ENCODE measurements around the gene SRF.

The SRF gene

GRCh38 chr6:43181621-43181941, 10.5 kb downstream of the SRF start:
- in situ Hi-C loops (cut with MboI; ENCODE audit: low sequenced_read_pairs): no loop called here

- in situ Hi-C loops (cut with MboI; ENCODE audit: low sequenced_read_pairs): no loop called here
These were observed 11.1 kb downstream of the SRF start, which contains the start of gene CUL9 for GRCh38 chr6:43181942-43182860. Gene CUL9, plus strand, starts transcription at chr6:43182196. Its CDS starts 2,115 bp downstream, at chr6:43184311.

- in situ Hi-C loops (cut with MboI; ENCODE audit: low sequenced_read_pairs): no loop called here
These were observed 12.4 kb downstream of the SRF start for GRCh38 chr6:43183441-43183840.

GRCh38 chr6:43184268-43184985, 13.4 kb downstream of the SRF start:
- in situ Hi-C loops (cut with MboI; ENCODE audit: low sequenced_read_pairs): no loop called here

- in situ Hi-C loops (cut with MboI; ENCODE audit: low sequenced_read_pairs): no loop called here
These were observed 14.4 kb downstream of the SRF start for GRCh38 chr6:43185391-43185985.

- in situ Hi-C loops (cut with MboI; ENCODE audit: low sequenced_read_pairs): no loop called here
These were observed 14.9 kb downstream of the SRF start for GRCh38 chr6:43186019-43186418.

- in situ Hi-C loops (cut with MboI; ENCODE audit: low sequenced_read_pairs): no loop called here
These were observed 15.6 kb downstream of the SRF start for GRCh38 chr6:43186706-43187105.

- in situ Hi-C loops (cut with MboI; ENCODE audit: low sequenced_read_pairs): no loop called here
These were observed 16.8 kb downstream of the SRF start for GRCh38 chr6:43187821-43188220.

- in situ Hi-C loops (cut with MboI; ENCODE audit: low sequenced_read_pairs): no loop called here
These were observed 17.4 kb downstream of the SRF start for GRCh38 chr6:43188426-43188825.

- in situ Hi-C loops (cut with MboI; ENCODE audit: low sequenced_read_pairs): no loop called here
These were observed 18.8 kb downstream of the SRF start for GRCh38 chr6:43189776-43190304.

- in situ Hi-C loops (cut with MboI; ENCODE audit: low sequenced_read_pairs): no loop called here
These were observed 21.8 kb downstream of the SRF start for GRCh38 chr6:43192911-43193310.

GRCh38 chr6:43193929-43194328, 22.9 kb downstream of the SRF start:
- in situ Hi-C loops (cut with MboI; ENCODE audit: low sequenced_read_pairs): no loop called here

- in situ Hi-C loops (cut with MboI; ENCODE audit: low sequenced_read_pairs): no loop called here
These were observed 25.3 kb downstream of the SRF start for GRCh38 chr6:43196337-43196736.

GRCh38 chr6:43199912-43200311, 28.8 kb downstream of the SRF start:
- in situ Hi-C loops (cut with MboI; ENCODE audit: low sequenced_read_pairs): no loop called here

GRCh38 chr6:43200541-43200940, 29.5 kb downstream of the SRF start:
- in situ Hi-C loops (cut with MboI; ENCODE audit: low sequenced_read_pairs): no loop called here

GRCh38 chr6:43202451-43202850, 31.4 kb downstream of the SRF start:
- in situ Hi-C loops (cut with MboI; ENCODE audit: low sequenced_read_pairs): no loop called here

GRCh38 chr6:43203029-43203717, 32.1 kb downstream of the SRF start:
- in situ Hi-C loops (cut with MboI; ENCODE audit: low sequenced_read_pairs): no loop called here

- in situ Hi-C loops (cut with MboI; ENCODE audit: low sequenced_read_pairs): no loop called here
These were observed 32.6 kb downstream of the SRF start for GRCh38 chr6:43203718-43204095.

- in situ Hi-C loops (cut with MboI; ENCODE audit: low sequenced_read_pairs): no loop called here
These were observed 33.4 kb downstream of the SRF start for GRCh38 chr6:43204271-43205105.

GRCh38 chr6:43205849-43206248, 34.8 kb downstream of the SRF start:
- in situ Hi-C loops (cut with MboI; ENCODE audit: low sequenced_read_pairs): no loop called here
